HL-60 (cell line): ENCODE data around the gene RILP.
A peak's percentile ranks its signal among the peaks of the same experiment; 100 is the strongest.

Experiments
- DNase-seq, 2 experiments: peaks; one replicate each; pipeline ENCODE4 v3.0.0-alpha.2; 2010 to 2020; ENCODE audit warnings: low read depth in 1 of 2, low spot score in 1 of 2
- H3K27ac ChIP-seq: fragments of 250-450 bp; sonication (Bioruptor Pico); replicated peaks from 2 replicates; pipeline ENCODE4 v1.5.1; 2020; ENCODE audit warnings: mild to moderate bottlenecking, moderate library complexity
- H3K27me3 ChIP-seq: fragments of 250-450 bp; sonication (Bioruptor Pico); 2 replicates; pipeline ENCODE4 v1.5.1; 2021; ENCODE audit warnings: mild to moderate bottlenecking, moderate library complexity; ENCODE audit not compliant: insufficient read depth, poor library complexity, severe bottlenecking
- H3K4me3 ChIP-seq: replicated peaks from 2 replicates; pipeline ENCODE4 v1.5.1; 2011; ENCODE audit warnings: mild to moderate bottlenecking, control low read depth, low read length; ENCODE audit not compliant: insufficient read depth
- CTCF ChIP-seq: IDR thresholded peaks from one replicate; pipeline ENCODE4 v1.5.1; 2011; ENCODE audit warnings: low read length, control low read depth, inconsistent platforms; ENCODE audit not compliant: insufficient read depth
- GABPA ChIP-seq: IDR thresholded peaks from 2 replicates; pipeline ENCODE4 v1.6.1; 2012; ENCODE audit warnings: low read depth
- POLR2AphosphoS5 ChIP-seq: IDR thresholded peaks from 2 replicates; pipeline ENCODE4 v1.6.1; 2012; ENCODE audit warnings: low read depth
- REST ChIP-seq: IDR thresholded peaks from 2 replicates; pipeline ENCODE4 v1.6.1; 2012; ENCODE audit warnings: low read depth; ENCODE audit not compliant: insufficient replicate concordance
- SPI1 ChIP-seq: IDR thresholded peaks from 2 replicates; pipeline ENCODE4 v1.6.1; 2012; ENCODE audit warnings: low read depth, mild to moderate bottlenecking, borderline replicate concordance

RILP gene

DNA sequence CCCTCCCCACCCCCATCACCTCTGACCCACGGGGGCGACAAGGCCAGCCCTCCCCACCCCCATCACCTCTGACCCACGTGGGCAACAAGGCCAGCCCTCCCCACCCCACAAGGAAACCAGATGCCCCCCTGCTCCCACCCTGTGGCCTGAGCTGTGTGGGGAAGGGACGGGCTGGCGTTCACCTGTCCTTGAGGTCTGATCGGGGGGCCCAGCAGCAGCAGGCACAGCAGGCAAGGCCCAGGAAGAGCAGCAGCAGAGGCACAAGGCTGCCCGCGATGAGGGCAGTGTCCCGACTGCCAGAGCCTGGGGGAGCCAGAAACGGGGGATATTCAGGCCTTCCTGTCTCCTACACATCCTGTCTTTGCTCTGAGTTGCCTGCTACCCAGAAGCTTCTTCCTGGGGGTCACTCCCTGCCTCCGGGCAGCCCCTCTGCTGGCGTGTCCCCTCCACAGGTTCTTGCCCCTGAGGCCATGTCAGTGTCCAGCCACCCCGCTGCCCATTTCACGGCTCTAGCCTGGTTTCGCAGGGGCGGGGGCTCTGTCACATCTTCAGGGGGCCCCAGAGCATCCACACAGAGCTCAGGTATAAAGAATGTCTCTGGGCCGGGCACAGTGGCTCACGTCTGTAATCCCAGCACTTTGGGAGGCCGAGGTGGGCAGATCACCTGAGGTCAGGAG, 10.9 kb downstream of the RILP start:
- no peak for DNase-seq
- no peak for TF ChIP-seq REST
- no peak for TF ChIP-seq POLR2AphosphoS5
- TF ChIP-seq SPI1: no peak
- TF ChIP-seq CTCF: no peak
- no peak for TF ChIP-seq GABPA
- no peak overlapping the region for H3K27ac ChIP-seq
- no peak overlapping the region for H3K4me3 ChIP-seq
- no peaks in the 10 kb centered on the region for H3K27me3 ChIP-seq

- peak in 1 of 2 experiments; percentile 12 for DNase-seq
- no peak overlapping the region for H3K4me3 ChIP-seq
- no peaks in the 10 kb centered on the region for H3K27me3 ChIP-seq
- TF ChIP-seq POLR2AphosphoS5 (no peak), SPI1 (no peak), REST (no peak), GABPA (no peak), CTCF (no peak)
- H3K27ac ChIP-seq: no peak overlapping the region
Observed at GRCh38 chr17:1638171-1638590, 11.5 kb downstream of the RILP start.

DNA sequence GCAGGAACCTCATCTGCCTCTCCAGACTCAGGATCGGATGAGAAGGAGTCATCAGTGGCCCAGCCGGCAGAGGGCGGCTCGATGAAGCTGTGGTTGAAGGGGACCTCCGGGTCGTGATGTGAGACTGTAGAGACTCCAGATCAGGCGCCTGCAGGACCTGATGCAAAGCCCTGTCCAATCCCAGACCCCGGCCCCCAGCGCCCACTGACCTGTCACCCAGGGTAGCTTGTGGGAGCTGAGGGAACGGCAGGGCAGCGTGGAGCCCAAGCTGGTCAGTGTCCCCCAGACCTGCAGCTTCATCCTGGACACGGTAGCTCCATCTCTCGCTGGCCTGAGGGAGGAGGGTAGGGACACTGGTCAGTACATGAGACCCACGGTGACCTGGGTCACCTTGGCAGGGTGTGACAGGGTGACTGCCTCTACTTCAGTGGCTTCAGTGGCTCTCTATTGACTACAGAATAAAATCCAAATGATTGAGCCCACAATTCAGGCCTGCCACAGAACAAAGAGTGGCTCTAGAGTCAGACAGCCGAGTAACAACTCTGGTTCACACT, 12.9 kb downstream of the RILP start:
- Histone ChIP-seq H3K27me3 (no peaks in the 10 kb centered on the region), H3K27ac (no peak overlapping the region), H3K4me3 (no peak overlapping the region)
- no peak for TF ChIP-seq SPI1
- TF ChIP-seq POLR2AphosphoS5: no peak
- TF ChIP-seq CTCF: no peak
- no peak for TF ChIP-seq REST
- TF ChIP-seq GABPA: no peak
- DNase-seq: no peak
